Measurements from ENCODE around the gene HOGA1. TPM values are rescaled to one million over a fixed set of nuclear protein-coding genes. Genes with fewer than 3 reads are reported as not detected.

The HOGA1 gene
- total and polyA plus RNA-seq, 12 donors, result 2.1 to 30.8 (median 13.0) TPM

DNA sequence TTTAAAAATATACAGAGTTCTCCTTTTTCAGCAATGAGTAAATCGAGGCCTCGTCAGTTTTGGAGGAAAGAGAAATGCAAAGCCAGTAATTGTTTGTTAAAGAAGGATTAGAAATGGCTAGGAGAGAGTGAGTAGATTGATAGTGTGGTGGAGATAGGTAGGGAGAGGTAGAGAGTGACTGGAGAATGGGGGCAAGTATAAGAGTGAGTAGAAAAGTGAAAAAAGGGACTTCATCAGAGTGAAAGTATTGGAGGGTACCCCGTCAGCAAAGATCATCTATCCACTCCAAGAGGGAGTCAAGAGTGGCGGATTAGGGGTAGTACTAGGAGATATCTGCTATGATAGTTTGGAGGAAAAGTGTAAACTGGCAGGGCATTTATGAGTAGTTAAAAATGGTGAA is 20.9 kb upstream of the HOGA1 start:
- Histone ChIP-seq H3K4me3 (no peak overlapping the region), H3K9me3 (replicated peaks in 1 of 3) (no peaks in the 10 kb centered on the region), H3K27ac (no peak overlapping the region), H3K36me3 (replicated peaks in 1 of 2) (no peaks in the 10 kb centered on the region), H3K27me3 (no peaks in the 10 kb centered on the region), H3K4me1 (replicated peaks in 1 of 2) (no peaks in the 10 kb centered on the region)
- no peak for DNase-seq
- intact Hi-C loops (cut with DNase I), result no loop called here
- TF ChIP-seq, protein P1, sequence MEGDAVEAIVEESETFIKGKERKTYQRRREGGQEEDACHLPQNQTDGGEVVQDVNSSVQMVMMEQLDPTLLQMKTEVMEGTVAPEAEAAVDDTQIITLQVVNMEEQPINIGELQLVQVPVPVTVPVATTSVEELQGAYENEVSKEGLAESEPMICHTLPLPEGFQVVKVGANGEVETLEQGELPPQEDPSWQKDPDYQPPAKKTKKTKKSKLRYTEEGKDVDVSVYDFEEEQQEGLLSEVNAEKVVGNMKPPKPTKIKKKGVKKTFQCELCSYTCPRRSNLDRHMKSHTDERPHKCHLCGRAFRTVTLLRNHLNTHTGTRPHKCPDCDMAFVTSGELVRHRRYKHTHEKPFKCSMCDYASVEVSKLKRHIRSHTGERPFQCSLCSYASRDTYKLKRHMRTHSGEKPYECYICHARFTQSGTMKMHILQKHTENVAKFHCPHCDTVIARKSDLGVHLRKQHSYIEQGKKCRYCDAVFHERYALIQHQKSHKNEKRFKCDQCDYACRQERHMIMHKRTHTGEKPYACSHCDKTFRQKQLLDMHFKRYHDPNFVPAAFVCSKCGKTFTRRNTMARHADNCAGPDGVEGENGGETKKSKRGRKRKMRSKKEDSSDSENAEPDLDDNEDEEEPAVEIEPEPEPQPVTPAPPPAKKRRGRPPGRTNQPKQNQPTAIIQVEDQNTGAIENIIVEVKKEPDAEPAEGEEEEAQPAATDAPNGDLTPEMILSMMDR (IDR thresholded peaks at IDR 0.05), result no peak
- TF ChIP-seq POLR2A (IDR thresholded peaks at IDR 0.05), result no peak
- 94 to 96% (median 95%) methylated on average over 4 of the region's 4 CpGs for WGBS, 4 donors

DNA sequence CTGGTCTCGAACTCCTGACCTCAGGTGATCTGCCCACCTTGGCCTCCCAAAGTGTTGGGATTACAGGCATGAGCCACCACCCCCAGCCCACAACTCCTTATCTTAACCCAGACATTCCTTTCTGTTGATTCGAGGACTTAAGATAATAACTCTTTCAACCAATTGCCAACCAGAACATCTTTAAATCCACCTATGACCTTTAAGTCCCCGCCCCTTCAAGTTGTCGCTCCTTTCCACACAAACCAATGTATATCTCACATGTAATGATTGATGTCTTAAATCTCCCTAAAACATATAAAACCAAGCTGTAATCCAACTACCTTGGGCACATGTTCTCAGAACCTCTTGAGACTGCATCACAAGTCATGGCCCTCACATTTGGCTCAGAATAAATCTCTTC is 19.4 kb upstream of the HOGA1 start:
- Histone ChIP-seq H3K36me3 (replicated peaks in 1 of 2) (peaks cover 0 to 8% of the 10 kb centered on the region in 2 donors), H3K27me3 (no peaks in the 10 kb centered on the region), H3K27ac (no peak overlapping the region), H3K4me3 (no peak overlapping the region), H3K9me3 (replicated peaks in 1 of 3) (no peaks in the 10 kb centered on the region), H3K4me1 (replicated peaks in 1 of 2) (no peaks in the 10 kb centered on the region)
- TF ChIP-seq POLR2A (IDR thresholded peaks at IDR 0.05), result no peak
- TF ChIP-seq, protein P1 (IDR thresholded peaks at IDR 0.05), result no peak
- WGBS, 4 donors, result 81 to 91% (median 86%) methylated on average over 4 of the region's 4 CpGs
- intact Hi-C loops (cut with DNase I), result no loop called here
- DNase-seq, result no peak

DNA sequence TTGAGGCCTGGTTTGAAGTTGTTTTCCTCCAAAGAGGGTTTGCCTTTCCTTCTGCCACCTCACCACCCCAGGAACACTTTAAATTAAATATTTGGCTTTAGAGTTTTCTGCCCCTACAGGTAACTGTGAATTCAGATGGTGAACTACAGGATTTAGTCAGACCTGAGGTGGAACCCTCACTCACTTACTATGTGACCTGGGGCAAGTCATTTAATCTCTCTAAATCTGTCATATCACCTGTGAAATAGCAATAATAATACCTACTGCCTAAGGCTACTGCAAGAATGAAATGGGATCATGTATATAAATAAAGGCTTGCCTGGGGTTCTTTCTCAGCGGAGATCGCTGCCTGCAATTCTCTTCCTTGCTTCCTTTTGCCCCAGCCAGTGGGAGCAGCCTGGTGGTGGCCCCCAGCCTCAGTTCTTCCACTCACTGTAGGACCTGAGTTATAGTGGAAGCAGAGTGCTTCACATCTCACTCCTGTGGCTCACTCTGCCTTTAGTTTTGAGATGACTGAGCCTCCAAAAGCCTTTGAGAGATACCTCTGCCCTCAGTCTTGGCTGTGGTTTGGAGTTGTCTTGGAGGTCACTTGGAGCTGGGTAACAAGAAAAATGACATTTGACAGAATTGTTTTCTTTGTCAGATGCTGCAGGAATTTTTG is 17.7 kb upstream of the HOGA1 start:
- WGBS, 4 donors, result 85 to 100% (median 90%) methylated on average over 2 of the region's 2 CpGs
- TF ChIP-seq POLR2A (IDR thresholded peaks at IDR 0.05), result no peak
- TF ChIP-seq, protein P1 (IDR thresholded peaks at IDR 0.05), result no peak
- H3K36me3 ChIP-seq (replicated peaks in 1 of 2), result peaks cover 0 to 19% of the 10 kb centered on the region in 2 donors
- intact Hi-C loops (cut with DNase I), result no loop called here
- no peak overlapping the region for H3K27ac ChIP-seq
- no peaks in the 10 kb centered on the region for H3K4me1 ChIP-seq (replicated peaks in 1 of 2)
- no peaks in the 10 kb centered on the region for H3K9me3 ChIP-seq (replicated peaks in 1 of 3)
- H3K27me3 ChIP-seq, result no peaks in the 10 kb centered on the region
- DNase-seq, result no peak
- H3K4me3 ChIP-seq, result no peak overlapping the region

DNA sequence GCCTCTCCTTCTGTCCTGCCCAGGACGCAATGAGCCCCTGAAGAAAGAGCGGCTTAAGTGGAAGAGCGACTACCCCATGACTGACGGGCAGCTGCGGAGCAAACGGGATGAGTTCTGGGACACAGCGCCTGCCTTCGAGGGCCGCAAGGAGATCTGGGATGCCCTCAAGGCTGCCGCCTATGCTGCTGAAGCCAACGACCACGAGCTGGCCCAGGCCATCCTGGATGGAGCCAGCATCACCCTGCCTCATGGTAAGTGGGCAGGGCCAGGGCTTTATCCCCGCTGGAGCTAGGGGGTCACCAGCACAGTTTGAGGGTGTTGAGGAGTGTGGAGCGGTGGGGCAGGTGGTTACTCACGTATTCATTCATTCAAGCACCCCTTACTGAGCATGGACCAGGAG is 16.3 kb upstream of the HOGA1 start:
- Histone ChIP-seq H3K27ac (no peak overlapping the region), H3K9me3 (replicated peaks in 1 of 3) (no peaks in the 10 kb centered on the region), H3K36me3 (replicated peaks in 1 of 2) (peaks cover 0 to 19% of the 10 kb centered on the region in 2 donors), H3K4me3 (no peak overlapping the region), H3K4me1 (replicated peaks in 1 of 2) (peaks cover 0 to 6% of the 10 kb centered on the region in 2 donors), H3K27me3 (no peaks in the 10 kb centered on the region)
- TF ChIP-seq, protein P1 (IDR thresholded peaks at IDR 0.05), result no peak
- TF ChIP-seq POLR2A (IDR thresholded peaks at IDR 0.05), result no peak
- intact Hi-C loops (cut with DNase I), result no loop called here
- WGBS, 4 donors, result 92 to 97% (median 93%) methylated on average over 7 to 15 of the region's 15 CpGs
- DNase-seq, result peak in 1 of 7 donors; percentile 13

Data from adrenal gland (tissue), 12 donors.